GM23248 (cell line): ENCODE measurements around the gene LST1.

ENCODE experiments used
- EZH2 ChIP-seq: fragments of 200-600 bp; sonication (generic); IDR thresholded peaks from 2 replicates; pipeline ENCODE4 v1.6.1; 2018; ENCODE audit warnings: antibody characterized with exemption, mild to moderate bottlenecking; ENCODE audit not compliant: insufficient read depth, poor library complexity, severe bottlenecking
- EZH2phosphoT487 ChIP-seq: fragments of 200-600 bp; sonication (generic); IDR thresholded peaks from 2 replicates; pipeline ENCODE4 v1.6.1; 2018; ENCODE audit warnings: antibody characterized with exemption, moderate library complexity, mild to moderate bottlenecking, low read depth; ENCODE audit not compliant: insufficient read depth

- TF ChIP-seq EZH2phosphoT487 (no peak), EZH2 (no peak)
Observed at GRCh38 chr6:31588871-31589650, 3.0 kb downstream of the LST1 start.
